Ishikawa (cell line): ENCODE results near the gene GRAMD1B.

ENCODE experiments used
- CEBPB ChIP-seq: IDR thresholded peaks from 2 replicates; pipeline ENCODE4 v1.6.1; 2012
- CREB1 ChIP-seq: IDR thresholded peaks from 2 replicates; pipeline ENCODE4 v1.6.1; 2012; ENCODE audit warnings: low read depth
- EGR1 ChIP-seq: IDR thresholded peaks from 2 replicates; pipeline ENCODE4 v1.6.1; 2012
- EP300 ChIP-seq: IDR thresholded peaks from 2 replicates; pipeline ENCODE4 v1.6.1; 2012; ENCODE audit warnings: borderline replicate concordance
- FOXM1 ChIP-seq: IDR thresholded peaks from 2 replicates; pipeline ENCODE4 v1.6.1; 2012; ENCODE audit warnings: low read depth, borderline replicate concordance
- MAX ChIP-seq: IDR thresholded peaks from 2 replicates; pipeline ENCODE4 v1.6.1; 2012
- NFIC ChIP-seq: IDR thresholded peaks from 2 replicates; pipeline ENCODE4 v1.6.1; 2012
- RAD21 ChIP-seq: IDR thresholded peaks from 2 replicates; pipeline ENCODE4 v1.6.1; 2012; ENCODE audit warnings: low read depth
- REST ChIP-seq: IDR thresholded peaks from 2 replicates; pipeline ENCODE4 v1.6.1; 2012; ENCODE audit warnings: low read depth, mild to moderate bottlenecking
- TAF1 ChIP-seq: IDR thresholded peaks from 2 replicates; pipeline ENCODE4 v1.6.1; 2012; ENCODE audit warnings: low read depth, mild to moderate bottlenecking
- TCF12 ChIP-seq: IDR thresholded peaks from 2 replicates; pipeline ENCODE4 v1.6.1; 2012; ENCODE audit warnings: low read depth
- TEAD4 ChIP-seq: IDR thresholded peaks from 2 replicates; pipeline ENCODE4 v1.6.1; 2012
- USF1 ChIP-seq: IDR thresholded peaks from 2 replicates; pipeline ENCODE4 v1.6.1; 2012
- YY1 ChIP-seq: IDR thresholded peaks from 2 replicates; pipeline ENCODE4 v1.6.1; 2012; ENCODE audit warnings: low read depth
- ZBTB7A ChIP-seq: IDR thresholded peaks from 2 replicates; pipeline ENCODE4 v1.6.1; 2012; ENCODE audit warnings: low read depth

GRAMD1B gene

GRCh38 chr11:123429913-123430720 is at the start of gene GRAMD1B:
Gene GRAMD1B, plus strand, starts transcription at chr11:123430269. Its CDS starts 524 bp downstream, at chr11:123430793.
- no peak for TF ChIP-seq TAF1
- TF ChIP-seq EGR1: no peak
- TF ChIP-seq ZBTB7A: no peak
- TF ChIP-seq CREB1: no peak
- no peak for TF ChIP-seq YY1
- no peak for TF ChIP-seq MAX
- no peak for TF ChIP-seq USF1
- no peak for TF ChIP-seq NFIC
- TF ChIP-seq TEAD4: no peak
- no peak for TF ChIP-seq TCF12
- TF ChIP-seq REST: no peak
- no peak for TF ChIP-seq EP300
- no peak for TF ChIP-seq FOXM1
- TF ChIP-seq RAD21: no peak

GRCh38 chr11:123381149-123381548 is 48.9 kb upstream of the GRAMD1B start:
- TF ChIP-seq USF1: no peak

GRCh38 chr11:123381817-123382554 is 48.1 kb upstream of the GRAMD1B start:
- no peak for TF ChIP-seq YY1
- no peak for TF ChIP-seq TAF1
- no peak for TF ChIP-seq REST
- TF ChIP-seq CREB1: no peak

- no peak for TF ChIP-seq TEAD4
- TF ChIP-seq MAX: no peak
- TF ChIP-seq CEBPB: no peak
Observed at GRCh38 chr11:123382555-123383074, 47.5 kb upstream of the GRAMD1B start.

- TF ChIP-seq TAF1 (no peak), TEAD4 (no peak), CREB1 (no peak), RAD21 (no peak), EP300 (no peak), YY1 (no peak), NFIC (no peak), CEBPB (no peak), REST (no peak), USF1 (no peak), ZBTB7A (no peak), TCF12 (no peak), EGR1 (no peak)
Observed at GRCh38 chr11:123384116-123384515, 46.0 kb upstream of the GRAMD1B start.
